GM15510 (cell line): ENCODE data around the gene CCL24.

Source experiments
- POLR2A ChIP-seq: IDR thresholded peaks from 3 replicates; pipeline ENCODE4 v1.6.1; 2011; ENCODE audit warnings: borderline replicate concordance; ENCODE audit not compliant: insufficient read length; ENCODE audit errors: extremely low read depth

CCL24 gene

GRCh38 chr7:75813781-75814236 is at the start of gene CCL24:
CCL24 (minus strand) TSS chr7:75813806; CDS start chr7:75813715, 91 bp downstream.
- TF ChIP-seq POLR2A = no peak

GRCh38 chr7:75861636-75862035 is 48.0 kb upstream of the CCL24 start:
- TF ChIP-seq POLR2A = no peak

- TF ChIP-seq POLR2A = no peak
Measured at GRCh38 chr7:75858410-75858809, 44.8 kb upstream of the CCL24 start.

GRCh38 chr7:75856536-75856935 is 42.9 kb upstream of the CCL24 start:
- TF ChIP-seq POLR2A = no peak

GRCh38 chr7:75854233-75854632 is 40.6 kb upstream of the CCL24 start:
- TF ChIP-seq POLR2A = no peak

- no peak for TF ChIP-seq POLR2A
Measured at GRCh38 chr7:75850235-75850634, 36.6 kb upstream of the CCL24 start.

GRCh38 chr7:75849573-75849972 is 36.0 kb upstream of the CCL24 start:
- no peak for TF ChIP-seq POLR2A

GRCh38 chr7:75847707-75848106 is 34.1 kb upstream of the CCL24 start:
- no peak for TF ChIP-seq POLR2A

GRCh38 chr7:75844158-75844557 is 30.6 kb upstream of the CCL24 start:
- no peak for TF ChIP-seq POLR2A

- TF ChIP-seq POLR2A = no peak
Measured at GRCh38 chr7:75843613-75844116, 30.1 kb upstream of the CCL24 start.

- no peak for TF ChIP-seq POLR2A
Measured at GRCh38 chr7:75842836-75843446, 29.3 kb upstream of the CCL24 start.

- no peak for TF ChIP-seq POLR2A
Measured at GRCh38 chr7:75840029-75840428, 26.4 kb upstream of the CCL24 start.

- TF ChIP-seq POLR2A = no peak
Measured at GRCh38 chr7:75836798-75837197, 23.2 kb upstream of the CCL24 start.

- no peak for TF ChIP-seq POLR2A
Measured at GRCh38 chr7:75835688-75836285, 22.2 kb upstream of the CCL24 start.

- no peak for TF ChIP-seq POLR2A
Measured at GRCh38 chr7:75830978-75831377, 17.4 kb upstream of the CCL24 start.
